Thyroid gland (tissue), 4 donors: ENCODE data around the gene CD40. TPM values are rescaled to one million over a fixed set of nuclear protein-coding genes. Genes with fewer than 3 reads are reported as not detected.
A peak's percentile ranks its signal among the peaks of the same experiment; 100 is the strongest.

ENCODE experiments used
- DNase-seq, 2 donors: peaks; one replicate each; pipeline ENCODE4 v3.0.0-alpha.2; 2019
- H3K27ac ChIP-seq, 3 donors: fragments of 200-600 bp; sonication (generic); 1 replicate in 2 of 3; 2 replicates in 1 of 3; pipeline ENCODE4 v1.5.1; 2016 to 2019; ENCODE audit warnings: mild to moderate bottlenecking in 1 of 3, moderate library complexity in 1 of 3
- H3K27me3 ChIP-seq: fragments of 200-600 bp; sonication (generic); one replicate; pipeline ENCODE4 v1.5.1; 2019
- H3K36me3 ChIP-seq, 2 donors: fragments of 200-600 bp; sonication (generic); one replicate each; pipeline ENCODE4 v1.5.1; 2016 to 2019
- H3K4me1 ChIP-seq, 2 donors: fragments of 200-600 bp; sonication (generic); one replicate each; pipeline ENCODE4 v1.5.1; 2017 to 2019
- H3K4me3 ChIP-seq, 3 donors: fragments of 200-600 bp; sonication (generic); replicated peaks in 1 of 3; 1 replicate in 2 of 3; 2 replicates in 1 of 3; pipeline ENCODE4 v1.5.1; 2016; ENCODE audit warnings: mild to moderate bottlenecking in 1 of 3
- H3K9me3 ChIP-seq: fragments of 200-600 bp; sonication (generic); one replicate; pipeline ENCODE4 v1.5.1; 2017
- CTCF ChIP-seq, 6 experiments: fragments of 200-600 bp in 3 of 6; fragments of 450-650 bp in 3 of 6; sonication (generic) in 3 of 6; IDR thresholded peaks; one replicate each; pipeline ENCODE4 v1.5.1; 2016 to 2019; ENCODE audit warnings: antibody characterized with exemption in 6 of 6, mild to moderate bottlenecking in 2 of 6, inconsistent platforms in 1 of 6, moderate library complexity in 1 of 6
- POLR2A ChIP-seq, 2 donors: fragments of 450-650 bp; IDR thresholded peaks; one replicate each; pipeline ENCODE4 v1.6.1; 2017; ENCODE audit warnings: antibody characterized with exemption in 2 of 2, mild to moderate bottlenecking in 2 of 2, moderate library complexity in 1 of 2
- WGBS, 2 donors: methylation state at CpG; one replicate each; pipeline ENCODE4 v1.1.5; 2017; 5-methylcytosine and 5-hydroxymethylcytosine counted together
- intact Hi-C: fragments of 100-400 bp; cut with DNase I; formaldehyde crosslinking; loops from one replicate; pipeline ENCODE4 v1.15.1; 2023
- total RNA-seq, 4 donors: library from RNA; depleted of rRNA; stranded (reverse); fragments of >200 nt; gene quantifications; one replicate each; pipeline ENCODE4 v1.2.3, GENCODE V29; 2016

CD40 gene
- total RNA-seq, 4 donors from 2014 or later: 13.0 to 15.9 (median 15.0) TPM

DNA sequence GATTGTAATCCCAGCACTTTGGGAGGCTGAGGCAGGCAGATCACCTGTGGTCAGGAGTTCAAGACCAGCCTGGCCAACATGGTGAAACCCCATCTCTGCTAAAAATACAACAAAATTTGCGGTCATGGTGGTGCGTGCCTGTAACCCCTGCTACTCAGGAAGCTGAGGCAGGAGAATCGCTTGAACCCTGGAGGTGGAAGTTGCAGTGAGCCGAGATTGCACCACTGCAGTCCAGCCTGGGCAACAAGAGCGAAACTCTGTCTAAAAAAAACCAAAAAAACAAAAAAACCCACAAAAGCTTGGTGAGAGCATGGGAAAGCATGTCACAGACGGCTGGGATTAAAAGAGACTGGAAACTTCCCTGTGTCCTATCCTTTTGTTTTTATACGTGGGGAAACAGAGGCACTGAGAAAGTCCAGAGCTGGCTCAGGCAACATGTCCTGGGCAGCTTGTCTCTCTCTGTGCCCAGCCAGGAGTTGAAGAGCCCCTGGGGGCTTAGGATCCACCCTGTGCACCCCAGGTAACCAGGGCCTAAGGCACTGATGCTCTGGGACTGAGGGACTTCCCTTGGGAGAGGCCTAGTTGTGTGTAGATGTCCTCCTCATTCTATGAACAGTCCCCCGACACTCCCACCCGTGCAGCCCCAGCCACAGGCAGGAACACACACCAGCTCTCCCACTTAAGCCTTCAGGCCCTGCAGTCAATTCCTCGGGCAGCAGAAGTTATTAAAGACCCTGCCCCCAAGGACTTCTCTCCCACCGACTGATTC is 16.0 kb downstream of the CD40 start:
- no peak overlapping the region for H3K27ac ChIP-seq
- peaks cover 0 to 15% of the 10 kb centered on the region in 2 donors for H3K4me1 ChIP-seq
- no peak for DNase-seq
- WGBS, 2 donors: 79 to 80% methylated on average over 11 of the region's 11 CpGs
- intact Hi-C loops: loop anchor here (2.0 kb wide), 1 partner anchor 39 kb away; no protein-coding TSS in a partner anchor
- H3K27me3 ChIP-seq: no peaks in the 10 kb centered on the region
- H3K36me3 ChIP-seq: no peaks in the 10 kb centered on the region
- no peak overlapping the region for H3K4me3 ChIP-seq
- no peak for TF ChIP-seq POLR2A (IDR thresholded peaks at IDR 0.05)
- H3K9me3 ChIP-seq: no peaks in the 10 kb centered on the region

DNA sequence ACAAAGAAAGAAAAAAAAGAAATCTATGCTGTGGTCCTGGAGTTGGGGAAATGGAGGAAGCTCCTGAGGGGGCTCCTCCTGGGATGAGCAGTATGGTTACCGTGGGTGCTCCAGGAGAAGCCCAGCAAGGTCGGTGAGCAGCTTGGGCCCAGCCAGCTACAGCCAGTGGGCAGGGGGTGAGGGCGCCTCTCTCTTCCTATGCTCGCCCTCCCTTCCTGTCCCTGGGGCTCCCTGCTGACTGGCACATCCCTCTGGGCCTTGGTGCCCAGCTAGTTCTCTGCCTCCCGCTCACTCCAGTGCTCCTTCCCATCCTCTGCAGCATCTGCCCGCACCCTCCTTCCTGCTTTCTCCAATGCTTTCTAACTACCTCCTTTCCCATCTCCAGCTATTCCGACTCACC is 16.6 kb downstream of the CD40 start:
- Histone ChIP-seq H3K4me1 (peaks cover 4 to 22% of the 10 kb centered on the region in 2 donors), H3K9me3 (no peaks in the 10 kb centered on the region), H3K36me3 (no peaks in the 10 kb centered on the region), H3K27ac (no peak overlapping the region), H3K4me3 (no peak overlapping the region), H3K27me3 (no peaks in the 10 kb centered on the region)
- no peak for DNase-seq
- TF ChIP-seq CTCF (IDR thresholded peaks at IDR 0.05) (no peak), POLR2A (IDR thresholded peaks at IDR 0.05) (no peak)
- intact Hi-C loops: loop anchor here (5.0 kb wide), 1 partner anchor 213 kb away; no protein-coding TSS in a partner anchor
- 84 to 89% methylated on average over 7 of the region's 7 CpGs for WGBS, 2 donors

- Histone ChIP-seq H3K4me1 (peaks cover 4 to 21% of the 10 kb centered on the region in 2 donors), H3K9me3 (no peaks in the 10 kb centered on the region), H3K27me3 (no peaks in the 10 kb centered on the region), H3K36me3 (no peaks in the 10 kb centered on the region), H3K27ac (no peak overlapping the region), H3K4me3 (no peak overlapping the region)
- TF ChIP-seq POLR2A (IDR thresholded peaks at IDR 0.05) (no peak), CTCF (IDR thresholded peaks at IDR 0.05) (no peak)
- no peak for DNase-seq
- intact Hi-C loops: loop anchor here (5.0 kb wide), 1 partner anchor 211 kb away; no protein-coding TSS in a partner anchor
- 73 to 78% methylated on average over 12 of the region's 12 CpGs for WGBS, 2 donors
These were observed 17.9 kb downstream of the CD40 start for GRCh38 chr20:46135856-46136633.

DNA sequence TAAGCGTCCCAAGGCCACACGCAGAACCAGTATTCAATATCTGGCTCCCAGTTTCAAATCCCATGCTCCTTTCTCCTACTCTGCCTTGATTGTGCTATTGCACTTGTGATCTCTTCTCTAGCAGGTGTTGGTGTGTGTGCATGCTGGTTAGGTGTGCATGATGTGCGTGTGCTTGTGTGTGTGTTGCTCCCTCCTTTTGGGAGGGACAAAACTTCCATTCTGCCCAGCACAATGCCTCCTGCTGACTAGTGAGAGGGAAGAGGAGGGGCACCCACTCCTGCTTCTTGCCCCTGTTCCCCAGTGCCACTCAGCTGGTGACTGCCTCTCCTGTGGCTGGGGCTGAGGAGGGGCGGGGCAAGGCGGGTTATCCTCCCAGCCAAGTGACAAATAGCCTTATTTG is 19.7 kb downstream of the CD40 start:
- Histone ChIP-seq H3K36me3 (no peaks in the 10 kb centered on the region), H3K4me3 (no peak overlapping the region), H3K4me1 (peaks cover 4 to 21% of the 10 kb centered on the region in 2 donors), H3K9me3 (no peaks in the 10 kb centered on the region), H3K27ac (no peak overlapping the region), H3K27me3 (no peaks in the 10 kb centered on the region)
- WGBS, 2 donors: 60 to 84% methylated on average over 5 of the region's 5 CpGs
- TF ChIP-seq CTCF (IDR thresholded peaks at IDR 0.05) (no peak), POLR2A (IDR thresholded peaks at IDR 0.05) (no peak)
- peak; percentile 40 to 69 for DNase-seq
- intact Hi-C loops: loop anchor here (5.0 kb wide), 1 partner anchor 209 kb away; no protein-coding TSS in a partner anchor

DNA sequence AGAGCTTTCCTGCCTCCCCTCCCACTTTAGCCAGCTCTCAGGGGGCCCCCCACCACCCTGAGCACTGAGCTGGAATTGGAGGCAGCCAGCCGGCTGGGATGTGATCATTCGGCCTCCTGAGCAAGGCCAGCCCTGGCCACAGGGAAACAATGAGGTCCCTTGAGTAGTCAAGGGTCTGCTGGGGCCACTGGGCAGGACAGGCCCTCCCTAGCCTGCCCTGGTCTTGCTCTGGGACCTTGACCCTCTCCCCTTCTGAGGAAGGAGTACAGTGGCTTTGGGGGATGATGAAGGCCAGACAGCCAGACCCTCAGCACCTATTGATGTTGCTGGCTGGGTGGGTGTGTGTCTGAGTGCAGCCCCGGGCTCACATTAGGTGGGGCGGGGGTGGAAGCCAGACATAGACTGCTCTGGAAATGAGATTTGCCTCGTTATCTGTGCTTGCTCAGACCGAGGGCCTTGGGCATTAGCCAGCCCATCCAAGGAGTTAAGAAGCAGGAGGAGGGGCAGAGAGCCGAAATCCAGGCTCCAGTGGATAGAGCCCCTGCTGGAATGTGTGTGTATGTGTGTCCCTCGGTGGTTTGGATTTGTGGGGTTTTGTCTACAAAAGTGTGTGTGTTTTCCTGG is 21.3 kb downstream of the CD40 start:
- no peaks in the 10 kb centered on the region for H3K27me3 ChIP-seq
- peak; percentile 71 to 78 for DNase-seq
- intact Hi-C loops: loop anchor here (5.0 kb wide), 1 partner anchor 208 kb away; no protein-coding TSS in a partner anchor
- H3K9me3 ChIP-seq: no peaks in the 10 kb centered on the region
- H3K4me3 ChIP-seq: no peak overlapping the region
- H3K4me1 ChIP-seq: peaks cover 6 to 21% of the 10 kb centered on the region in 2 donors
- H3K27ac ChIP-seq: peak overlapping the region in 2 of 3 donors; percentile 42 to 48
- 27 to 31% methylated on average over 6 to 8 of the region's 8 CpGs for WGBS, 2 donors
- no peaks in the 10 kb centered on the region for H3K36me3 ChIP-seq
- TF ChIP-seq POLR2A (IDR thresholded peaks at IDR 0.05) (no peak), CTCF (IDR thresholded peaks at IDR 0.05) (peak in 2 of 6 experiments; percentile 7 to 38)
